KG1 (cell line): Measurements from ENCODE around the gene TMEM45B.
A peak's percentile ranks its signal among the peaks of the same experiment; 100 is the strongest.
"Not testable (repeated sequence)": the region's sequence is repeated elsewhere in the genome, so short reads cannot be mapped to it uniquely, and the experiment has no call there.

Experiments
- DNase-seq: peaks from one replicate; lab custom pipeline; 2025; lab: John Stamatoyannopoulos, UW

Gene TMEM45B

GRCh38 chr11:129808241-129808640, 7.4 kb upstream of the TMEM45B start:
- not testable (repeated sequence) for DNase-seq

GRCh38 chr11:129813231-129813791, 2.3 kb upstream of the TMEM45B start:
- no peak for DNase-seq

GRCh38 chr11:129814244-129815014, 1.2 kb upstream of the TMEM45B start:
- DNase-seq = no peak

DNA sequence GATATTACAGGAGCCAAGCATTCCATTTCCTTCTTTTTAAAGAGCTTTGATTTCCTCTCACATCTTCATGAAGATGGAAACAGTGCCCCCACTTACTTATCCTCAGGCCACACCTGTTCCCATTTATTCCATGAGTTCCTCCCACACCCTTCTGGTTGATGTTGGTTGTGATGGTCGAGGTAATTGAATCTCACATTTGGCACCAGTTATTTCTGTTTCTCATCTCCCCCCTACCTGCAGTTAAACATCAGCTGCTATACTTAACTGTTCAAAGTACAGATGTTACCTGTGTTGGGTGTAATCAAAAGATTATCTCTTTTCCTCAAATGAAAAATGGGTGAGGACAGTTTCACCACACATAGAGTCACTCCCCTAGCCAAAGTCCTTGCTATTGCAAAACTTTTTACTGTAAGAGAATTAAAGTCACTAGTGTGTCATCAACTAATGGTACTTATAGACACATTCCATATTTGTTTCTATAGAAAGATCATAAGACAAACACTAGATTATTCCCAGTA, 1.9 kb downstream of the TMEM45B start:
- no peak for DNase-seq

- DNase-seq = not testable (repeated sequence)
Observed at GRCh38 chr11:129818236-129818635, 2.6 kb downstream of the TMEM45B start.

DNA sequence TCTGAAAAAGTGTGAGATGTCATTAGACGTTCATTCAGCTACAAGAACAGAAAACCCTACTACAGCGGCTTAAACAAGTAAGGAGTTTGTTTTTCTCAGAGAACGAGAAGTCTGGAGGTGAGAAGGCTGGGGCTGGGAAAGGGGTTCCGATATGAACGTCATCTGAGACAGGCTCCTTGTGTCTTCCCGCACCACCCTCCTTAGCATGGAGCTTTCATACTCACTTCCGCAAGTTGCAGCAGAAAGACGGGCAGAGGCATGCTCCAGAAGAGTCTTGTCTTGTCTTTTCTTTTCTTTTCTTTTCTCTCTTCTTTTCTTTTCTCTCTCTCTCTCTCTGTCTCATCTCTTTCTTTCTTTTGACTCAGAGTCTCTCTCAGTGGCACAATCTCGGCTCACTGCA, 3.6 kb downstream of the TMEM45B start:
- DNase-seq = no peak

DNA sequence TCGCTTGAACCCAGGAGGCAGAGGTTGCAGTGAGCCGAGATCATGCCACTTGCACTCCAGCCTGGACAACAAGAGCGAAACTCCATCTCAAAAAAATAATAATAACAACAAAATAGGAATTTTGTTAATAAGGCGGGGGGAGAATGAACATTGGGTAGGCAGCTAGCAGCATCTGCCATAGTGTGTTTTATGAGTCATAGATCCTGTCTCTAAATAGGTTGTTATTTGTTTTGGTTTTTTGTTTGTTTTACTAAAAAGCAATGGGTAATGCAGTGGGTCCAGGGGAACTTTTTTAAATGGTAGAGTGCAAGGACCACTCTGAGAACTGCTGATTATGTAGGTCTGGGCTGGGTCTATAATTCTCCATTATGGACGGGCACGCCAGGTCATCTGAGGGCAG, 4.6 kb downstream of the TMEM45B start:
- not testable (repeated sequence) for DNase-seq

- DNase-seq = not testable (repeated sequence)
Observed at GRCh38 chr11:129823281-129823680, 7.6 kb downstream of the TMEM45B start.

DNA sequence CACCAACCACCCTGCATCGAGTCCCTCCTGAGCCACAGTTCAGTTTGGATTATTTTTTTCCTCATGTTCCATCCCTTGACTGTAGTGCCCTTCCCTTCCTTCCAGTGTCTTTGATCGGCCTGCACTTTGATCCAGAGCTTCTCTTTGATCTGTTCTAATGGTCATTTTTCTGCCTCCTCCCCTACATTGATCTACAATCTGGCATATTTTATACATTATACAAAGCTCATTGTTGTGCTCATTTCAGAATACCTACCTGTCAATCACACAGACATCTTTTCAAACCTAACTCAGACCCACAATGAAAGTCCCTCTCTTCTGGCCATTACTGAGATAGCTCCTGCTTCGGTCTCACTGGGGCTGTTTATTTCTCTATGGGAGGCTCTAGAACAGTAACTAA, 8.2 kb downstream of the TMEM45B start:
- DNase-seq = not testable (repeated sequence)

- DNase-seq = no peak
Observed at GRCh38 chr11:129825380-129825779, 9.7 kb downstream of the TMEM45B start.

DNA sequence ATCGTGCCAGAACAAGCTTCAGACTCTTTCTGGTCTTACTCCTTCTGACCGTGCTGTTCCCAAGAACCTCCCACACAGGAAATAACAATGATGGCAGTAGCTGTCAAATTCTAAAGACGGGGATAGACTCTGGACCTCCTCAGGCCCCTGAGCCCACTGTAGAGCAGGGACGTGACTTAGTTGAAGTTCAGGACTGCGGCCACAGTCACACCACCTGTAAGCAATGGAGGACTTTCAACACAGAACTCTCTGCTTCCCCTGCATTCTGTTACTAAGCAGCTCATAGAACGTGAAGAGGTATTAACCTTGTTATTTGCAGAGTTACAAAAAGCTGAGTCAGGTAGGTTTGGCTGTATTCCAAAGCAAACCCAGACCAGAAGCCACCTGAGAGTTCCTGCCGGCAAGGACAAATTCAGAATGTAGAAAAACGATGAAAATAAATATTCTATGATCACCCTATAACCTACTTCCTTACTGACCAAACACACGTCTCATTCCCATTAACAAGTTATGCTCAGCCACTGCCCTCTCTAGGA, 12.7 kb downstream of the TMEM45B start:
- DNase-seq = no peak

- not testable (repeated sequence) for DNase-seq
Observed at GRCh38 chr11:129829497-129829896, 13.8 kb downstream of the TMEM45B start.

- DNase-seq = not testable (repeated sequence)
Observed at GRCh38 chr11:129831227-129831626, 15.6 kb downstream of the TMEM45B start.

GRCh38 chr11:129833260-129833659, 17.6 kb downstream of the TMEM45B start:
- not testable (repeated sequence) for DNase-seq

DNA sequence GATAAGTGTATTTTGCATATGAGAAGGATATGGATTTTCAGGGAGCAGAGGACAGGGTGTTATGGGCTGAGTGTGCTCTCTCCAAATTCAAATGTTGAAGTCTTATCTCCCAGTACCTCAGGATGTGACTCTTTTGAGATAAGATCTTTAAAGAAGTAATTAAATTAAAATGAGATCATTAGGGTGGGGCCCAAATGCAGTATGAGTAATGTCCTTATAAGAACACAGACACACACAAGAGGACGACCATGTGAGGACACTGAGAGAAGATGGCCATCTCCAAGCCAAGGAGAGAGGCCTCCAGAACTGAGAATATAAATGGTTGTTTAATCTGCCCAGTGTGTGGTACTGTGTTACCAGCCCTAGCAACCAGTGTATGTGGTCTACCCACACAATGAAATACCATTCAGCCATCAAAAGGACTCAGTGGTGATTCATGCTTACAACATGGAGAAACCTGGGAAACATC, 20.8 kb downstream of the TMEM45B start:
- DNase-seq = not testable (repeated sequence)

- DNase-seq = no peak
Observed at GRCh38 chr11:129836979-129837378, 21.3 kb downstream of the TMEM45B start.

- DNase-seq = no peak
Observed at GRCh38 chr11:129840236-129840635, 24.6 kb downstream of the TMEM45B start.

DNA sequence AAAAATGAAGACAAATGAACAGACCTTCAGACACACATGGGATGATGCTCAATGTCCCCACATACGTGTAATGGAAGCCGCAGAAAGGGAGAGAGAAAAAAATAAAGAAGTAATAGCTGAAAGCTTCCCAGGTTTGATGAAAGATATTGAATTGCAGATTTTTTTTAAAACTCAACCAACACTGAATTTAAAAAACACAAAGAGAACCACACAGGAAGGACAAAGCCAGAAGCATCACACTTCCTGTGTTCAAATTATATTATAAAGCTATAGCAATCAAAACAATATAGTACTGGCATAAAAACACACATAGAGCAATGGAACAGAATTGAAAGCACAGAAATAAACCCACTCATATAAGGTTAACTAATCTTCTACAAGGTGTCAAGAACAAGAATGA, 26.5 kb downstream of the TMEM45B start:
- DNase-seq = no peak

DNA sequence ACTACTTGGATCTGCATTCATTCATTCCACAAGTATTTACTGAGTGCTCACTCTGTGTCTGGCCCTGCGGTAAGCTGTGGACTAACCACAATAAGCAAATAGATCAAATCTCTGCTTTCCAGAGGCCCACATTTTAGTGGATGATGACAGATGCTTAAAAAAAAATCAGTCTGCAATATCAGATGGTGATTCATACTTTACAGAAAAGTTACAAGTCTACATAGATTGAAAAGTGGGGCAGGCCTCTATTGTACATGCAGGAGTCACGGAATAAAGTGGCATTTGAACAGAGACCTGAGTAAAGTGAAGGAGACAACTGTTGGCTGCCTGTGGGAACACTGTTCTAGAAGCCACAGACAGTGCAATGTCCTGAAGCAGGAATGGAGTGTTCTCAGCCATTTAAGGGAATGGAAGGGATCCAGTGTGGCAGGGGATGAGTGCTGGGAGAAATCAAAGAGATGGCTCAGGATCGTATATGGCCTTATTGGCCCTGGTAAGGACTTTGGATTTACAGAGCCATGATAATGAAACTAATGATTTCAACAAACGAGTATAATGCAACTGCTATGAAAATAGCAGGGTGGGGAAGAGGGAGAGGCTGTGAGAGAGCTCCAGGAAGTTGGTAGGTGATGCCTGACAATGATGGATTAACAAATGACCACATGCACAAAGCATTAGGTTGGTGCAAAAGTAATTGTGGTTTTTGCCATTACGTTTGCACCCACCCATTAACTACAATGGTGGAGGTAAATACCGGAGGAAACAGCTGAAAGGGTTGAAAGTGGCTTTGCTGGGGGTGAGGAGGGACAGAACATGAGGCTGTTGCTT, 31.1 kb downstream of the TMEM45B start:
- DNase-seq = peak; percentile 22

GRCh38 chr11:129847361-129847760, 31.7 kb downstream of the TMEM45B start:
- DNase-seq = not testable (repeated sequence)

DNA sequence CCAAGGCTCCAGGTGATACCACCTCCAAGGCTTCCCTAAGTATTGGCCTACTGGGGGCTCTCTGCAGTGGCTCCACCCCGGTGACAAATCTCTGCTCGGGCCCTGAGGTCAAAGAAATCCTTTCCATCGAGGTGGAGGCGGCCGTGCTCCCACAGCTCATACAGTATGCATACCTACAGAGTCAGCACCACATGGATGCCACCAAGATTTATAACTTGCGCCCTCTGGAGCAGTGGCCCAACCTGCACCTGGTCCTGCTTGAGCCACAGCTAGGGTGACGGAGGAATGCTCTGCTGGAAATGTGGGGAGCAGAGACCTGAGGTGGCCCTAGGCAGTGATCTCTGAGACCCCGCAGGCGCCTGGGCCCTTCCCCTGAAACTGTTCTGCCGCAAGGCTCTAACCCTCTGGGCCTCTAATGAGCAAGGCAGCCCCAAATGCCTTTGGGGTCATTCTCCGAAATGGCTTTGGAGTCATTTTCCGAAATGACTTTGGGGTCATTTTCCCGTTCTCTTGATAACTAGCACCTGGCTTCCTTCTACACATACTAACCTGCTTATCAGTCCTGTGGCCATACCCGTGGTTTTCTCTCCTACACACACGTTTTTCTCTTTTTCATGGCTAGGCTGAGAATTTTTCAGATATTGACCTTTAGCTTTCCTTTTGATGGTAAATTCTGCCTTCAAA, 33.9 kb downstream of the TMEM45B start:
- DNase-seq = no peak
